PC-9 (cell line): ENCODE results near the gene SNX18.

ENCODE experiments used
- EZH2 ChIP-seq: fragments of 200-600 bp; sonication (generic); IDR thresholded peaks from 2 replicates; pipeline ENCODE4 v1.8.0; 2017; ENCODE audit warnings: antibody characterized with exemption, low read depth
- TF ChIP-seq, protein P1 (sequence below): fragments of 200-600 bp; sonication (generic); conservative IDR thresholded peaks from 2 replicates; pipeline ENCODE4 v1.6.1; 2017; ENCODE audit warnings: mixed run types, antibody characterized with exemption, mild to moderate bottlenecking, moderate library complexity

DNA sequence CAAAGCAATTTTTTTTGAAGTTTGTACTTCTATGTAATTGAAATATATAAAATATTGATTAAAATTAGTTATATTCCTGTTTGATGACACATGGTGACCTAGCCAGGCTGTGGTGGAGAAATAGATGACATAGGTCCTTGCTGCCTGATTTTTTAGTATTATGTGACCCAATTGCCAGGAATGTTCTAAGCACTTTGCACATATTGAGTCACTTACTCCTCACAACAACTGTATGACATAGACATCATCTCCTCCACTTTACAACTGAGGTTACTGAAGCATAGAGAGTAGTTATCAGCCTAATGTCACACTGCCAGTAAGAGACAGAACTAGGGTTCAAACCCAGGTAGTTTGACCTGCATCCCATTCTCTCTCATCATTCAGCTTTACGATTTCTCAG is 26.2 kb upstream of the SNX18 start:
- TF ChIP-seq, protein P1, sequence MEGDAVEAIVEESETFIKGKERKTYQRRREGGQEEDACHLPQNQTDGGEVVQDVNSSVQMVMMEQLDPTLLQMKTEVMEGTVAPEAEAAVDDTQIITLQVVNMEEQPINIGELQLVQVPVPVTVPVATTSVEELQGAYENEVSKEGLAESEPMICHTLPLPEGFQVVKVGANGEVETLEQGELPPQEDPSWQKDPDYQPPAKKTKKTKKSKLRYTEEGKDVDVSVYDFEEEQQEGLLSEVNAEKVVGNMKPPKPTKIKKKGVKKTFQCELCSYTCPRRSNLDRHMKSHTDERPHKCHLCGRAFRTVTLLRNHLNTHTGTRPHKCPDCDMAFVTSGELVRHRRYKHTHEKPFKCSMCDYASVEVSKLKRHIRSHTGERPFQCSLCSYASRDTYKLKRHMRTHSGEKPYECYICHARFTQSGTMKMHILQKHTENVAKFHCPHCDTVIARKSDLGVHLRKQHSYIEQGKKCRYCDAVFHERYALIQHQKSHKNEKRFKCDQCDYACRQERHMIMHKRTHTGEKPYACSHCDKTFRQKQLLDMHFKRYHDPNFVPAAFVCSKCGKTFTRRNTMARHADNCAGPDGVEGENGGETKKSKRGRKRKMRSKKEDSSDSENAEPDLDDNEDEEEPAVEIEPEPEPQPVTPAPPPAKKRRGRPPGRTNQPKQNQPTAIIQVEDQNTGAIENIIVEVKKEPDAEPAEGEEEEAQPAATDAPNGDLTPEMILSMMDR: no peak
- no peak for TF ChIP-seq EZH2
